ENCODE data around the gene WHAMM. TPM values are rescaled to one million over a fixed set of nuclear protein-coding genes. Genes with fewer than 3 reads are reported as not detected.

The WHAMM gene
- 4.3 and 4.7 TPM in 2 replicates for total RNA-seq (2014; rRNA removed; shearing (Covaris generic))

GRCh38 chr15:82809308-82810060 is at the start of gene WHAMM:
TSS of gene WHAMM (plus strand) at chr15:82809628. CDS start at chr15:82809727, 99 bp downstream.

GRCh38 chr15:82805994-82806406 is 3.4 kb upstream of the WHAMM start, which contains the start of gene FSD2:
TSS of gene FSD2 (minus strand) at chr15:82806069. CDS start at chr15:82787390, 18,679 bp downstream.

Other genes with a start within 250 kb of the WHAMM start
- gene CPEB1, start 162.3 kb upstream of the WHAMM start, total RNA-seq (2014; rRNA removed; shearing (Covaris generic)), result 1.7 and 2.9 TPM in 2 replicates
- 2.5 and 3.0 TPM in 2 replicates for gene AP3B2, start 99.8 kb upstream of the WHAMM start, total RNA-seq (2014; rRNA removed; shearing (Covaris generic))
- gene FSD2, start 3.6 kb upstream of the WHAMM start, total RNA-seq (2014; rRNA removed; shearing (Covaris generic)), result not detected in 2 replicates
- 16.3 and 18.2 TPM in 2 replicates for gene HOMER2, start 143.1 kb downstream of the WHAMM start, total RNA-seq (2014; rRNA removed; shearing (Covaris generic))
- gene RAMAC, start 176.6 kb downstream of the WHAMM start, total RNA-seq (2014; rRNA removed; shearing (Covaris generic)), result 41.0 and 46.2 TPM in 2 replicates
- gene C15orf40, start 202.0 kb downstream of the WHAMM start, total RNA-seq (2014; rRNA removed; shearing (Covaris generic)), result 14.2 and 17.8 TPM in 2 replicates